Neural progenitor cell (in vitro differentiated cells): ENCODE data around the gene BMP7. TPM values are rescaled to one million over a fixed set of nuclear protein-coding genes. Genes with fewer than 3 reads are reported as not detected.

Experiments used
- DNase-seq: peaks from one replicate; pipeline ENCODE4 v3.0.0-alpha.2; 2016; ENCODE audit warnings: low spot score
- H2AFZ ChIP-seq: fragments of 200-600 bp; sonication (generic); replicated peaks from 2 replicates; pipeline ENCODE4 v1.6.1; 2016; ENCODE audit warnings: antibody characterized with exemption
- H3F3A ChIP-seq: fragments of 200-600 bp; sonication (generic); 2 replicates; pipeline ENCODE4 v1.6.1; 2016; ENCODE audit warnings: antibody characterized with exemption, low read depth
- H3K27ac ChIP-seq: fragments of 200-600 bp; sonication (generic); 2 replicates; pipeline ENCODE4 v1.5.1; 2016; ENCODE audit warnings: mild to moderate bottlenecking
- H3K27me3 ChIP-seq: fragments of 200-600 bp; sonication (generic); 2 replicates; pipeline ENCODE4 v1.6.1; 2016; ENCODE audit warnings: mild to moderate bottlenecking, moderate library complexity
- H3K36me3 ChIP-seq: fragments of 200-600 bp; sonication (generic); 2 replicates; pipeline ENCODE4 v1.5.1; 2016
- H3K4me1 ChIP-seq: fragments of 200-600 bp; sonication (generic); 2 replicates; pipeline ENCODE4 v1.6.1; 2016; ENCODE audit warnings: mixed run types
- H3K4me2 ChIP-seq: fragments of 200-600 bp; sonication (generic); 2 replicates; pipeline ENCODE4 v1.6.1; 2016
- H3K4me3 ChIP-seq: fragments of 200-600 bp; sonication (generic); 2 replicates; pipeline ENCODE4 v1.5.1; 2016
- H3K79me2 ChIP-seq: fragments of 200-600 bp; sonication (generic); 2 replicates; pipeline ENCODE4 v1.6.1; 2016; ENCODE audit warnings: low read depth
- H3K9ac ChIP-seq: fragments of 200-600 bp; sonication (generic); 2 replicates; pipeline ENCODE4 v1.6.1; 2016
- H3K9me3 ChIP-seq: fragments of 200-600 bp; sonication (generic); 2 replicates; pipeline ENCODE4 v1.5.1; 2016; ENCODE audit warnings: low read depth
- H4K20me1 ChIP-seq: fragments of 200-600 bp; sonication (generic); 2 replicates; pipeline ENCODE4 v1.6.1; 2016; ENCODE audit warnings: low read depth
- H3K27ac Mint-ChIP-seq: 3 replicates; pipeline ENCODE4 v1.8.0; 2021; ENCODE audit warnings: mixed read lengths
- H3K27me3 Mint-ChIP-seq: 2 replicates; pipeline ENCODE4 v1.8.0; 2022; ENCODE audit warnings: low read depth, mild to moderate bottlenecking, inconsistent platforms, moderate library complexity, mixed read lengths; ENCODE audit not compliant: insufficient read depth
- H3K36me3 Mint-ChIP-seq: 3 replicates; pipeline ENCODE4 v1.8.0; 2021; ENCODE audit warnings: mixed read lengths
- H3K4me1 Mint-ChIP-seq: 3 replicates; pipeline ENCODE4 v1.8.0; 2021; ENCODE audit warnings: mixed read lengths
- H3K4me3 Mint-ChIP-seq: 3 replicates; pipeline ENCODE4 v1.8.0; 2021; ENCODE audit warnings: mild to moderate bottlenecking, moderate library complexity, mixed read lengths
- H3K9me3 Mint-ChIP-seq: 3 replicates; pipeline ENCODE4 v1.8.0; 2020; ENCODE audit warnings: mixed read lengths
- EZH2 ChIP-seq: fragments of 200-600 bp; sonication (generic); IDR thresholded peaks from 2 replicates; pipeline ENCODE4 v1.6.1; 2017; ENCODE audit warnings: antibody characterized with exemption, mild to moderate bottlenecking, moderate library complexity
- EZH2phosphoT487 ChIP-seq: fragments of 200-600 bp; sonication (generic); IDR thresholded peaks from 2 replicates; pipeline ENCODE4 v1.6.1; 2017; ENCODE audit warnings: antibody characterized with exemption
- total RNA-seq: library from RNA; depleted of rRNA; stranded (reverse); fragments of >200 nt; gene quantifications from 2 replicates; pipeline ENCODE4 v1.2.3, GENCODE V29; 2015; ENCODE audit warnings: low replicate concordance
- TF ChIP-seq, protein P1 (sequence below): fragments of 200-600 bp; sonication (generic); IDR thresholded peaks from 2 replicates; pipeline ENCODE4 v1.5.1; 2017; ENCODE audit warnings: antibody characterized with exemption, mild to moderate bottlenecking

The BMP7 gene
- total RNA-seq, 1 donor from 2014 or later: 11.2 TPM

DNA sequence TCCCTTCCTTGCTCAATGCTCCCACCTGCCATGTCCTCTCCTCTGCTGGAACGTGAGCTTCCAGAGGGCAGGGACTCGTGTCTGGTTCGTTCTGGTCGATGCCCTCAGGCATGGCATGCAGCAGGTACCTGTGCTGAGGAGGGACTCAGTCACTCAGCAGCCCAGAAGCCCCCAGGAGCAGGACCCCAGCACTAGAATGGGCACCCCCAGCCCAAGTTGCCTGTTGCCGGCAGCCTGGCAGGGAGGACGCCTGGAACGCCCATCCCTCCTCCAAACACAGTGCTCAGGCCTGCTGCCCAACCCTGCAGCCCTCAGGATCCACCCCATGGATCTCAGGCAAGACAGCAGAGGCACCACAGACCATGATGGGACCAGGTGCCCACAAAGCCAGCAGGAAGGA, 40.6 kb downstream of the BMP7 start:
- Mint-ChIP-seq H3K36me3 (peaks cover 29% of the 10 kb centered on the region), H3K27me3 (peaks cover 4% of the 10 kb centered on the region), H3K4me1 (peaks cover 16% of the 10 kb centered on the region), H3K4me3 (no peak overlapping the region), H3K27ac (no peak overlapping the region), H3K9me3 (no peaks in the 10 kb centered on the region)
- TF ChIP-seq, protein P1, sequence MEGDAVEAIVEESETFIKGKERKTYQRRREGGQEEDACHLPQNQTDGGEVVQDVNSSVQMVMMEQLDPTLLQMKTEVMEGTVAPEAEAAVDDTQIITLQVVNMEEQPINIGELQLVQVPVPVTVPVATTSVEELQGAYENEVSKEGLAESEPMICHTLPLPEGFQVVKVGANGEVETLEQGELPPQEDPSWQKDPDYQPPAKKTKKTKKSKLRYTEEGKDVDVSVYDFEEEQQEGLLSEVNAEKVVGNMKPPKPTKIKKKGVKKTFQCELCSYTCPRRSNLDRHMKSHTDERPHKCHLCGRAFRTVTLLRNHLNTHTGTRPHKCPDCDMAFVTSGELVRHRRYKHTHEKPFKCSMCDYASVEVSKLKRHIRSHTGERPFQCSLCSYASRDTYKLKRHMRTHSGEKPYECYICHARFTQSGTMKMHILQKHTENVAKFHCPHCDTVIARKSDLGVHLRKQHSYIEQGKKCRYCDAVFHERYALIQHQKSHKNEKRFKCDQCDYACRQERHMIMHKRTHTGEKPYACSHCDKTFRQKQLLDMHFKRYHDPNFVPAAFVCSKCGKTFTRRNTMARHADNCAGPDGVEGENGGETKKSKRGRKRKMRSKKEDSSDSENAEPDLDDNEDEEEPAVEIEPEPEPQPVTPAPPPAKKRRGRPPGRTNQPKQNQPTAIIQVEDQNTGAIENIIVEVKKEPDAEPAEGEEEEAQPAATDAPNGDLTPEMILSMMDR: no peak
- TF ChIP-seq EZH2: no peak
- TF ChIP-seq EZH2phosphoT487: no peak
- no peak overlapping the region for H3K4me2 ChIP-seq
- peaks cover 21% of the 10 kb centered on the region for H4K20me1 ChIP-seq
- DNase-seq: no peak
- peaks cover 13% of the 10 kb centered on the region for H3K4me1 ChIP-seq
- no peaks in the 10 kb centered on the region for H3K36me3 ChIP-seq
- no peaks in the 10 kb centered on the region for H3K27me3 ChIP-seq
- no peak overlapping the region for H3K9ac ChIP-seq
- H3K4me3 ChIP-seq: no peak overlapping the region
- peaks cover 10% of the 10 kb centered on the region for H3F3A ChIP-seq
- H3K79me2 ChIP-seq: peaks cover 1% of the 10 kb centered on the region
- H2AFZ ChIP-seq: no peak overlapping the region
- no peak overlapping the region for H3K27ac ChIP-seq
- no peaks in the 10 kb centered on the region for H3K9me3 ChIP-seq

DNA sequence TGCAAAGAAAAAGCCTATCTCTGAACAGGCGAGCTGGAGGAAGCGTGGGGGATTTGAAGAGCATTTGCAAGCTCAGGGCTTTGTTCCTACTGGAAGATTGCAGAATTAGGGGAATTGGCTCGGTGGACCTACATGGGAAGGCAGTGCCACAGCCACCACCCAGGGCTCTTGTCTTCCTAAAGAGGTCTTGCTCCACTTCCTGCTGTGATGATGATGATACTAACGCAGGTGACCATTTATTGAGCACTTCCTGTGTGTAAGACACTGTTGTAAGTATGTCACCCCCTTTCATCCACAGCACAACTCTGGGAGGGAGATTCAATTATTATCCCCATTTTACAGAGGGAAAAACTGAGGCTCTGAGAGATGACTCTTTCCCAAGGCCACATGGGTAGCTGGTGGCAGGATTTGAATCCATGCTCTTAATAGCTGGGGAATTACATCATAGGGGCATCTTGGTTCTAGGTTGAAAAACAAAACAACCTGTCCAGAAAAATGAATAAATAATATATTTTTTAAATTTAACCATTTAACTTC, 41.2 kb downstream of the BMP7 start:
- Mint-ChIP-seq H3K9me3 (no peaks in the 10 kb centered on the region), H3K27me3 (peaks cover 4% of the 10 kb centered on the region), H3K4me3 (no peak overlapping the region), H3K4me1 (peaks cover 16% of the 10 kb centered on the region), H3K36me3 (peaks cover 32% of the 10 kb centered on the region), H3K27ac (no peak overlapping the region)
- H3K4me2 ChIP-seq: peak overlapping the region; percentile 40
- H3K36me3 ChIP-seq: no peaks in the 10 kb centered on the region
- no peak overlapping the region for H3K4me3 ChIP-seq
- H3K9me3 ChIP-seq: no peaks in the 10 kb centered on the region
- H3K79me2 ChIP-seq: no peaks in the 10 kb centered on the region
- H3F3A ChIP-seq: peaks cover 10% of the 10 kb centered on the region
- DNase-seq: no peak
- no peak for TF ChIP-seq EZH2phosphoT487
- TF ChIP-seq, protein P1: no peak
- no peak for TF ChIP-seq EZH2
- H3K9ac ChIP-seq: no peak overlapping the region
- no peaks in the 10 kb centered on the region for H3K27me3 ChIP-seq
- H2AFZ ChIP-seq: no peak overlapping the region
- peaks cover 21% of the 10 kb centered on the region for H4K20me1 ChIP-seq
- peaks cover 13% of the 10 kb centered on the region for H3K4me1 ChIP-seq
- no peak overlapping the region for H3K27ac ChIP-seq

DNA sequence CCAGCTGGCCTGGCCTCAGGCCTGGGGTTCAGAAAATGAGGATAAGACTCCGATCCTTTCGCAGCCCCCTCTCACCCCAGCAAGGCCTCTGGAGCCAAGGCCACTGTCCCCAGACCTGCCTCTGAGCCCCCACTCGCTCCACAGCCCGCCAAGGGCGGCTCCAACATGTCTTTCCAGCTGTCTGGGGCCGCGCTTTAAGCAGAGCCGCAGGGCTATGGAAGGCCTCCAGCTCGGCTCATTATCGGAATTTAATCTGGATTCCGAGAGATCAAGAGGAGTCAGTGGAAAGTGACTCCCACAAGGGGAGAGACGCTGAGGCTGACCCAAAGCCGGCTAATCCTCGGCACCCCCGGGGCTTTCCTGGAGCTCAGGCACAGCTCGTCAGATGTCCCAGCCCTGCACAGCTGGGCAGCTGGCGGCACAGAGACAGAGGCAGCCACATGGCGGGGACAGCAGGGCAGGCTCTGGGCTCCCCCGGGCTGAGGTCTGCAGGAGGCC, 41.8 kb downstream of the BMP7 start:
- Mint-ChIP-seq H3K9me3 (no peaks in the 10 kb centered on the region), H3K27me3 (peaks cover 4% of the 10 kb centered on the region), H3K27ac (no peak overlapping the region), H3K4me1 (peaks cover 16% of the 10 kb centered on the region), H3K4me3 (no peak overlapping the region), H3K36me3 (peaks cover 32% of the 10 kb centered on the region)
- Histone ChIP-seq H3K4me2 (peak overlapping the region; percentile 40), H3K27me3 (no peaks in the 10 kb centered on the region), H3K9ac (no peak overlapping the region), H3F3A (peaks cover 10% of the 10 kb centered on the region), H3K9me3 (no peaks in the 10 kb centered on the region), H3K4me3 (no peak overlapping the region), H3K36me3 (no peaks in the 10 kb centered on the region), H3K4me1 (peaks cover 13% of the 10 kb centered on the region), H2AFZ (no peak overlapping the region), H4K20me1 (peaks cover 21% of the 10 kb centered on the region), H3K79me2 (no peaks in the 10 kb centered on the region), H3K27ac (no peak overlapping the region)
- peak; percentile 82 for DNase-seq
- no peak for TF ChIP-seq EZH2
- TF ChIP-seq EZH2phosphoT487: no peak
- TF ChIP-seq, protein P1: no peak
